Hematopoietic multipotent progenitor cell treated with erythropoietin and hydrocortisone succinate and interleukin-3 and kit ligand, for 6 days (in vitro differentiated cells): ENCODE data around the gene STYXL1.
A peak's percentile ranks its signal among the peaks of the same experiment; 100 is the strongest.
"Not testable (repeated sequence)": the region's sequence is repeated elsewhere in the genome, so short reads cannot be mapped to it uniquely, and the experiment has no call there.

Experiments
- DNase-seq: peaks from one replicate; pipeline ENCODE4 v3.0.0-alpha.2; 2015

STYXL1 gene

GRCh38 chr7:76047811-76048667 is at the start of gene STYXL1, which contains the start of gene MDH2:
STYXL1 (minus strand) TSS chr7:76048000; CDS start chr7:76030523, 17,477 bp downstream.
MDH2 (plus strand) TSS chr7:76048106; CDS start chr7:76048161, 55 bp downstream.
- DNase-seq, result peak; percentile 98

GRCh38 chr7:76095908-76096307 is 48.1 kb upstream of the STYXL1 start:
- DNase-seq, result no peak

- not testable (repeated sequence) for DNase-seq
These were observed 46.5 kb upstream of the STYXL1 start for GRCh38 chr7:76094326-76094725.

- DNase-seq, result not testable (repeated sequence)
These were observed 45.7 kb upstream of the STYXL1 start for GRCh38 chr7:76093531-76093930.

GRCh38 chr7:76091506-76091905 is 43.7 kb upstream of the STYXL1 start:
- no peak for DNase-seq

GRCh38 chr7:76089865-76090475 is 42.2 kb upstream of the STYXL1 start:
- no peak for DNase-seq

GRCh38 chr7:76087362-76087791 is 39.6 kb upstream of the STYXL1 start:
- DNase-seq, result not testable (repeated sequence)

GRCh38 chr7:76086070-76086469 is 38.3 kb upstream of the STYXL1 start:
- DNase-seq, result no peak

- DNase-seq, result not testable (repeated sequence)
These were observed 36.3 kb upstream of the STYXL1 start for GRCh38 chr7:76084115-76084514.

GRCh38 chr7:76080204-76080603 is 32.4 kb upstream of the STYXL1 start:
- DNase-seq, result no peak

- peak; percentile 31 for DNase-seq
These were observed 29.6 kb upstream of the STYXL1 start for GRCh38 chr7:76077435-76077834.

GRCh38 chr7:76076995-76077394 is 29.2 kb upstream of the STYXL1 start:
- no peak for DNase-seq

GRCh38 chr7:76074972-76075370 is 27.2 kb upstream of the STYXL1 start:
- no peak for DNase-seq

GRCh38 chr7:76074306-76074971 is 26.6 kb upstream of the STYXL1 start:
- no peak for DNase-seq

- no peak for DNase-seq
These were observed 25.7 kb upstream of the STYXL1 start for GRCh38 chr7:76073335-76073990.

- no peak for DNase-seq
These were observed 24.7 kb upstream of the STYXL1 start for GRCh38 chr7:76072243-76073148.

- DNase-seq, result no peak
These were observed 23.8 kb upstream of the STYXL1 start for GRCh38 chr7:76071316-76072242.

GRCh38 chr7:76069238-76069638 is 21.4 kb upstream of the STYXL1 start:
- peak; percentile 72 for DNase-seq

- DNase-seq, result no peak
These were observed 19.1 kb upstream of the STYXL1 start for GRCh38 chr7:76066716-76067503.
